ENCODE results near the gene L1CAM.

GRCh38 chrX:153931748-153932147 is 45.8 kb upstream of the L1CAM start:
- no peak for TF ChIP-seq CTCF (IDR thresholded peaks at IDR 0.05)
- TF ChIP-seq POLR2AphosphoS5 (IDR thresholded peaks at IDR 0.05; ENCODE audit: low read depth, low read length) = no peak
- no peak for TF ChIP-seq TCF7L2 (IDR thresholded peaks at IDR 0.05; ENCODE audit: low read depth, low read length)
- no peak for TF ChIP-seq SIN3A (IDR thresholded peaks at IDR 0.05; ENCODE audit: borderline replicate concordance, insufficient read depth, low read depth, low read length)

Data from Panc1 (cell line).